ENCODE data around the gene PTPN6.

The PTPN6 gene

DNA sequence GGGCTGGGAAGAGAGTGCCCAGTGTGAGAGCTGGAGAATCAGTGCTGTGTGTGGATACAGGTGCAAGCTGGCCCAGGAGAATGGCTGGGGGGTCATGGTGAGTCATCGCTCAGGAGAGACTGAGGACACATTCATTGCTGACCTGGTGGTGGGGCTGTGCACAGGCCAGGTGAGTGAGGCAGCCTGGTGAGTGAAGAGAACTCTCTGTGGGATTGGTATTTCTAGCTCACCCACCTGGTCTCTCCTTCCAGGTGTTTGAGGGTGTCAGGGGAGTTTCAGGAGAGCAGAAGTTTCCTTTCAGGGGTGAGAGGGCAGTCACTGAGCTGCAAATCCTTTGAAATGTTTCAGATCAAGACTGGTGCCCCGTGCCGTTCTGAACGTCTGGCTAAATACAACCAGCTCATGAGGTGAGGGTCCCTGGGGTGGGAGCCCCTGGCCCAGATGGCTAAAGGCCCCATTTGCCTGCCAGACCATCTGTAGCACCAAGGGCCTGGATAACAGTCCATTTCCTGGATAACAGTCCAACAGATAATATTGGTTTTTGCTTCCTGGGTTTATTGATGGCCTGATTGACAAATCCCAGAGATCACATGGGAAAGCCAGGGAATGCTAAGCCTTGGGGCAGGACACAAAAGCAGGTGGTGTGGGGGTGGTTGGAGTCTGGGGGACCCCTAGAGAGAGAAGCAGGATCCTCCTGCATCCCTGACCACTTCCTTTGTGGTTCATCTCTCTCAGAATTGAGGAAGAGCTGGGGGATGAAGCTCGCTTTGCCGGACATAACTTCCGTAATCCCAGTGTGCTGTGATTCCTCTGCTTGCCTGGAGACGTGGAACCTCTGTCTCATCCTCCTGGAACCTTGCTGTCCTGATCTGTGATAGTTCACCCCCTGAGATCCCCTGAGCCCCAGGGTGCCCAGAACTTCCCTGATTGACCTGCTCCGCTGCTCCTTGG is 28.9 kb upstream of the PTPN6 start:
- TF ChIP-seq EZH2phosphoT487 (IDR thresholded peaks at IDR 0.05; ENCODE audit: borderline replicate concordance): no peak
- TF ChIP-seq, protein P1, sequence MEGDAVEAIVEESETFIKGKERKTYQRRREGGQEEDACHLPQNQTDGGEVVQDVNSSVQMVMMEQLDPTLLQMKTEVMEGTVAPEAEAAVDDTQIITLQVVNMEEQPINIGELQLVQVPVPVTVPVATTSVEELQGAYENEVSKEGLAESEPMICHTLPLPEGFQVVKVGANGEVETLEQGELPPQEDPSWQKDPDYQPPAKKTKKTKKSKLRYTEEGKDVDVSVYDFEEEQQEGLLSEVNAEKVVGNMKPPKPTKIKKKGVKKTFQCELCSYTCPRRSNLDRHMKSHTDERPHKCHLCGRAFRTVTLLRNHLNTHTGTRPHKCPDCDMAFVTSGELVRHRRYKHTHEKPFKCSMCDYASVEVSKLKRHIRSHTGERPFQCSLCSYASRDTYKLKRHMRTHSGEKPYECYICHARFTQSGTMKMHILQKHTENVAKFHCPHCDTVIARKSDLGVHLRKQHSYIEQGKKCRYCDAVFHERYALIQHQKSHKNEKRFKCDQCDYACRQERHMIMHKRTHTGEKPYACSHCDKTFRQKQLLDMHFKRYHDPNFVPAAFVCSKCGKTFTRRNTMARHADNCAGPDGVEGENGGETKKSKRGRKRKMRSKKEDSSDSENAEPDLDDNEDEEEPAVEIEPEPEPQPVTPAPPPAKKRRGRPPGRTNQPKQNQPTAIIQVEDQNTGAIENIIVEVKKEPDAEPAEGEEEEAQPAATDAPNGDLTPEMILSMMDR (conservative IDR thresholded peaks at IDR 0.05; ENCODE audit: low read length): no peak
- no peak overlapping the region for H3K4me3 ChIP-seq (ENCODE audit: low read length, poor library complexity, severe bottlenecking)

DNA sequence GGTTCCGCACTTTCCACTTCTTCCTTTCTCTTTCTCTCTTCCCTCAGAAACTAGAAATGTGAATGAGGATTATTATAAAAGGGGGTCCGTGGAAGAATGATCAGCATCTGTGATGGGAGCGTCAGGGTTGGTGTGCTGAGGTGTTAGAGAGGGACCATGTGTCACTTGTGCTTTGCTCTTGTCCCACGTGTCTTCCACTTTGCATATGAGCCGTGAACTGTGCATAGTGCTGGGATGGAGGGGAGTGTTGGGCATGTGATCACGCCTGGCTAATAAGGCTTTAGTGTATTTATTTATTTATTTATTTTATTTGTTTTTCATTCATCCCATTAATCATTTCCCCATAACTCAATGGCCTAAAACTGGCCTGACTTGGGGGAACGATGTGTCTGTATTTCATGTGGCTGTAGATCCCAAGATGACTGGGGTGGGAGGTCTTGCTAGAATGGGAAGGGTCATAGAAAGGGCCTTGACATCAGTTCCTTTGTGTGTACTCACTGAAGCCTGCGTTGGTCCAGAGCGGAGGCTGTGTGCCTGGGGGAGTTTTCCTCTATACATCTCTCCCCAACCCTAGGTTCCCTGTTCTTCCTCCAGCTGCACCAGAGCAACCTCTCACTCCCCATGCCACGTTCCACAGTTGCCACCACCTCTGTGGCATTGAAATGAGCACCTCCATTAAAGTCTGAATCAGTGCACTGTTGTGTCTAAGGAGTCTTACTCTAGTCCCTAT is 28.0 kb upstream of the PTPN6 start:
- Histone ChIP-seq H3K36me3 (ENCODE audit: insufficient read depth, low read length) (peaks cover 21% of the 10 kb centered on the region; the same call in 1 of the 2 replicates), H3K4me3 (ENCODE audit: low read length, poor library complexity, severe bottlenecking) (no peak overlapping the region), H3K27me3 (ENCODE audit: insufficient read depth, low read length, poor library complexity, severe bottlenecking) (no peaks in the 10 kb centered on the region), H3F3A (ENCODE audit: low read depth) (no peaks in the 10 kb centered on the region), H3K79me2 (ENCODE audit: insufficient read depth, low read length) (peaks cover 23% of the 10 kb centered on the region), H2AFZ (ENCODE audit: low read length) (no peak overlapping the region), H3K9ac (ENCODE audit: low read depth, low read length, poor library complexity, severe bottlenecking) (no peak overlapping the region), H4K20me1 (ENCODE audit: insufficient read depth, low read length, poor library complexity, severe bottlenecking) (no peaks in the 10 kb centered on the region), H3K9me3 (ENCODE audit: insufficient read depth, low read depth, low read length) (no peaks in the 10 kb centered on the region), H3K4me2 (ENCODE audit: low read depth, low read length, poor library complexity, severe bottlenecking) (no peak overlapping the region), H3K9me2 (replicated peaks; ENCODE audit: low read depth, low read length) (no peaks in the 10 kb centered on the region), H3K4me1 (ENCODE audit: insufficient read depth, low read length, poor library complexity, severe bottlenecking) (peaks cover 38% of the 10 kb centered on the region)
- TF ChIP-seq EZH2phosphoT487 (IDR thresholded peaks at IDR 0.05; ENCODE audit: borderline replicate concordance): no peak
- TF ChIP-seq, protein P1 (conservative IDR thresholded peaks at IDR 0.05; ENCODE audit: low read length): no peak

More for the DNA sequence above, 28.9 kb upstream of the PTPN6 start:
- H3F3A ChIP-seq (ENCODE audit: low read depth): no peaks in the 10 kb centered on the region
- peaks cover 36% of the 10 kb centered on the region for H3K4me1 ChIP-seq (ENCODE audit: insufficient read depth, low read length, poor library complexity, severe bottlenecking)
- peaks cover 18% of the 10 kb centered on the region for H3K79me2 ChIP-seq (ENCODE audit: insufficient read depth, low read length)
- no peak overlapping the region for H3K4me2 ChIP-seq (ENCODE audit: low read depth, low read length, poor library complexity, severe bottlenecking)
- peaks cover 1% of the 10 kb centered on the region for H4K20me1 ChIP-seq (ENCODE audit: insufficient read depth, low read length, poor library complexity, severe bottlenecking)
- H3K9me3 ChIP-seq (ENCODE audit: insufficient read depth, low read depth, low read length): no peaks in the 10 kb centered on the region
- H2AFZ ChIP-seq (ENCODE audit: low read length): no peak overlapping the region
- H3K27me3 ChIP-seq (ENCODE audit: insufficient read depth, low read length, poor library complexity, severe bottlenecking): no peaks in the 10 kb centered on the region
- H3K9ac ChIP-seq (ENCODE audit: low read depth, low read length, poor library complexity, severe bottlenecking): no peak overlapping the region
- H3K9me2 ChIP-seq (replicated peaks; ENCODE audit: low read depth, low read length): no peaks in the 10 kb centered on the region
- peaks cover 24% of the 10 kb centered on the region; the same call in 1 of the 2 replicates for H3K36me3 ChIP-seq (ENCODE audit: insufficient read depth, low read length)

DNA sequence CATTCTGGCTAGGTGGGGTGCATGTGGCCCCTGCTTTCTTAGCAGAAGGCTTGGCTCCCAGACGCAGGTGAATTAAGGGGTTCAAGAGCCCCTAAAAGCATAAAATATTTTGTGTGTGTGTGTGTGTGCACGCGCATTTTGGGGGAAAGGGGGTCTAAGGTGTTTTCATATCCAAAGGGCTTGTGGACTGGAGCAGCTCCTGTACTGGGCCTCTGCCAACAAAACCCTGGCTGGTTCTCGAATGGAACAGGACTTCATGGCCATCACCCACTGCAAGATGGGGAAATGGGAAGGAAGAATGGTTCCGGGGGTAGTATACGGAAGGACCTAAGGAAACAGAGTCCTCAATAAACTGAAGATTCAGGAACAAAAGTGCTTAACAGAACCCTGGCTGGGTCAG is 27.3 kb upstream of the PTPN6 start:
- peaks cover 30% of the 10 kb centered on the region for H3K79me2 ChIP-seq (ENCODE audit: insufficient read depth, low read length)
- no peaks in the 10 kb centered on the region for H3K27me3 ChIP-seq (ENCODE audit: insufficient read depth, low read length, poor library complexity, severe bottlenecking)
- peaks cover 21% of the 10 kb centered on the region; the same call in 1 of the 2 replicates for H3K36me3 ChIP-seq (ENCODE audit: insufficient read depth, low read length)
- H3K4me2 ChIP-seq (ENCODE audit: low read depth, low read length, poor library complexity, severe bottlenecking): no peak overlapping the region
- H4K20me1 ChIP-seq (ENCODE audit: insufficient read depth, low read length, poor library complexity, severe bottlenecking): peaks cover 3% of the 10 kb centered on the region
- no peak overlapping the region for H2AFZ ChIP-seq (ENCODE audit: low read length)
- TF ChIP-seq EZH2phosphoT487 (IDR thresholded peaks at IDR 0.05; ENCODE audit: borderline replicate concordance): no peak
- TF ChIP-seq, protein P1 (conservative IDR thresholded peaks at IDR 0.05; ENCODE audit: low read length): no peak
- H3K4me1 ChIP-seq (ENCODE audit: insufficient read depth, low read length, poor library complexity, severe bottlenecking): peaks cover 43% of the 10 kb centered on the region
- H3K9ac ChIP-seq (ENCODE audit: low read depth, low read length, poor library complexity, severe bottlenecking): no peak overlapping the region
- H3F3A ChIP-seq (ENCODE audit: low read depth): no peaks in the 10 kb centered on the region
- no peaks in the 10 kb centered on the region for H3K9me2 ChIP-seq (replicated peaks; ENCODE audit: low read depth, low read length)
- H3K9me3 ChIP-seq (ENCODE audit: insufficient read depth, low read depth, low read length): no peaks in the 10 kb centered on the region
- H3K4me3 ChIP-seq (ENCODE audit: low read length, poor library complexity, severe bottlenecking): no peak overlapping the region

All from Loucy (cell line).